ENCODE data around the gene GALP.
A peak's percentile ranks its signal among the peaks of the same experiment; 100 is the strongest.

GALP gene

GRCh38 chr19:56137405-56137804 lies 38.4 kb upstream of the GALP start:
- no peaks in the 10 kb centered on the region for H4K20me1 ChIP-seq (ENCODE audit: insufficient read depth, low read length)
- H3K4me2 ChIP-seq (ENCODE audit: low read length) = no peak overlapping the region
- no peaks in the 10 kb centered on the region for H3K9me3 ChIP-seq (ENCODE audit: insufficient read depth, low read length)
- TF ChIP-seq, protein P1, sequence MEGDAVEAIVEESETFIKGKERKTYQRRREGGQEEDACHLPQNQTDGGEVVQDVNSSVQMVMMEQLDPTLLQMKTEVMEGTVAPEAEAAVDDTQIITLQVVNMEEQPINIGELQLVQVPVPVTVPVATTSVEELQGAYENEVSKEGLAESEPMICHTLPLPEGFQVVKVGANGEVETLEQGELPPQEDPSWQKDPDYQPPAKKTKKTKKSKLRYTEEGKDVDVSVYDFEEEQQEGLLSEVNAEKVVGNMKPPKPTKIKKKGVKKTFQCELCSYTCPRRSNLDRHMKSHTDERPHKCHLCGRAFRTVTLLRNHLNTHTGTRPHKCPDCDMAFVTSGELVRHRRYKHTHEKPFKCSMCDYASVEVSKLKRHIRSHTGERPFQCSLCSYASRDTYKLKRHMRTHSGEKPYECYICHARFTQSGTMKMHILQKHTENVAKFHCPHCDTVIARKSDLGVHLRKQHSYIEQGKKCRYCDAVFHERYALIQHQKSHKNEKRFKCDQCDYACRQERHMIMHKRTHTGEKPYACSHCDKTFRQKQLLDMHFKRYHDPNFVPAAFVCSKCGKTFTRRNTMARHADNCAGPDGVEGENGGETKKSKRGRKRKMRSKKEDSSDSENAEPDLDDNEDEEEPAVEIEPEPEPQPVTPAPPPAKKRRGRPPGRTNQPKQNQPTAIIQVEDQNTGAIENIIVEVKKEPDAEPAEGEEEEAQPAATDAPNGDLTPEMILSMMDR (IDR thresholded peaks at IDR 0.05; ENCODE audit: low read depth, low read length) = no peak
- TF ChIP-seq EZH2phosphoT487 (IDR thresholded peaks at IDR 0.05; ENCODE audit: low read depth) = no peak
- H2AFZ ChIP-seq (ENCODE audit: low read depth, low read length) = no peak overlapping the region
- no peak overlapping the region for H3K4me3 ChIP-seq (ENCODE audit: low read length)
- H3K4me1 ChIP-seq (ENCODE audit: low read length) = peaks cover 28% of the 10 kb centered on the region
- no peak overlapping the region for H3K27ac ChIP-seq (ENCODE audit: low read length)
- peaks cover 16% of the 10 kb centered on the region for H3K79me2 ChIP-seq (ENCODE audit: low read length)
- no peaks in the 10 kb centered on the region for H3K27me3 ChIP-seq (ENCODE audit: low read depth, low read length)
- peaks cover under 1% of the 10 kb centered on the region for H3K36me3 ChIP-seq (replicated peaks; ENCODE audit: low read depth, low read length)
- no peak overlapping the region for H3K9ac ChIP-seq (ENCODE audit: low read length)

- Histone ChIP-seq H3K9me3 (ENCODE audit: insufficient read depth, low read length) (no peaks in the 10 kb centered on the region), H3K27ac (ENCODE audit: low read length) (no peak overlapping the region), H2AFZ (ENCODE audit: low read depth, low read length) (no peak overlapping the region), H3K4me2 (ENCODE audit: low read length) (no peak overlapping the region), H3K4me3 (ENCODE audit: low read length) (no peak overlapping the region), H3K79me2 (ENCODE audit: low read length) (peaks cover 22% of the 10 kb centered on the region), H3K27me3 (ENCODE audit: low read depth, low read length) (no peaks in the 10 kb centered on the region), H3K4me1 (ENCODE audit: low read length) (peaks cover 31% of the 10 kb centered on the region), H4K20me1 (ENCODE audit: insufficient read depth, low read length) (no peaks in the 10 kb centered on the region), H3K36me3 (replicated peaks; ENCODE audit: low read depth, low read length) (peaks cover 7% of the 10 kb centered on the region), H3K9ac (ENCODE audit: low read length) (no peak overlapping the region)
- TF ChIP-seq, protein P1 (IDR thresholded peaks at IDR 0.05; ENCODE audit: low read depth, low read length) = no peak
- TF ChIP-seq EZH2phosphoT487 (IDR thresholded peaks at IDR 0.05; ENCODE audit: low read depth) = no peak
Measured at GRCh38 chr19:56138069-56138468, 37.7 kb upstream of the GALP start.

DNA sequence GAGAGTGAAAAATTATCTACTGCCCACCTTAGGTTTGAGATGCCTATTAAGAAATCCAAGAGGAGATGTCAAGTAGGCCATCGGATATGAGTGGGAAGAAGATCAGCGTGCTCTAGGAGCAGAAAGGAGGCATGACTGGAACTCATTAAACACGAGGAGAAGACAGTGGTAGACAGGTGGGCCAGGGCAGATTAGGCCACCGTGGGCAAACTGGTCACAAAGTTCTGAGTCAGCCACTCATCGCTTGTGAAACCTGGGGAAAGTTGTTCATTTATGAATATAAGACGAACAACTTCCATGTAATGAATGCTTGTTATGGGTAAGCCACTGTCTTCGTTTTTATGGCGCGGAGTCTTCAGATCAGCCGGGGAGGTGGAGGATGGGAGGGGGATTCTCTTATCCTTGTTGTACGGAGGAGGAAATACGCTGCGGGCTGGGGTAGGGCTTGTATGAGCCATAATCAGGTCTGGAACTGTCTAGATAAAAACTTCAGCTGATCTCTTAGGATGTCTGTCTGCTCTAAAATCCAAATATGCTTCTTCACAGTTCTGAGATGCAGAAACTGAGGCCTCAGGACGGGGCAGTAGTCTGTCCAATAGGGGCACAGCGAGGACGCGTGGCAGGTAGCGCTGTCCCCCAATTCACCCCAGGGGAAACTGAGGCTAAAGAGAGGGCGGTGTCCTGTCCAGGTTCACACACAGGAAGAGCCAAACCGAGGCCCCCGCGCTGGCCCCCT lies 35.8 kb upstream of the GALP start:
- Histone ChIP-seq H3K9me3 (ENCODE audit: insufficient read depth, low read length) (no peaks in the 10 kb centered on the region), H3K4me1 (ENCODE audit: low read length) (peaks cover 18% of the 10 kb centered on the region), H2AFZ (ENCODE audit: low read depth, low read length) (peak overlapping the region; percentile 66; the same call in 1 of the 2 replicates), H3K36me3 (replicated peaks; ENCODE audit: low read depth, low read length) (peaks cover 8% of the 10 kb centered on the region), H3K27me3 (ENCODE audit: low read depth, low read length) (no peaks in the 10 kb centered on the region), H4K20me1 (ENCODE audit: insufficient read depth, low read length) (no peaks in the 10 kb centered on the region), H3K4me2 (ENCODE audit: low read length) (peak overlapping the region; percentile 84), H3K9ac (ENCODE audit: low read length) (peak overlapping the region; percentile 75), H3K27ac (ENCODE audit: low read length) (peak overlapping the region; percentile 78), H3K4me3 (ENCODE audit: low read length) (peak overlapping the region; percentile 90), H3K79me2 (ENCODE audit: low read length) (peaks cover 42% of the 10 kb centered on the region)
- TF ChIP-seq, protein P1 (IDR thresholded peaks at IDR 0.05; ENCODE audit: low read depth, low read length) = no peak
- TF ChIP-seq EZH2phosphoT487 (IDR thresholded peaks at IDR 0.05; ENCODE audit: low read depth) = no peak

- H3K79me2 ChIP-seq (ENCODE audit: low read length) = peaks cover 49% of the 10 kb centered on the region
- peak within 1 kb of the TSS; percentile 75 for H3K9ac ChIP-seq (ENCODE audit: low read length)
- TF ChIP-seq EZH2phosphoT487 (IDR thresholded peaks at IDR 0.05; ENCODE audit: low read depth) = no peak
- TF ChIP-seq, protein P1 (IDR thresholded peaks at IDR 0.05; ENCODE audit: low read depth, low read length) = no peak
- peak within 1 kb of the TSS; percentile 84 for H3K4me2 ChIP-seq (ENCODE audit: low read length)
- H3K4me1 ChIP-seq (ENCODE audit: low read length) = peaks cover 18% of the 10 kb centered on the region
- H3K36me3 ChIP-seq (replicated peaks; ENCODE audit: low read depth, low read length) = peaks cover 8% of the 10 kb centered on the region
- peak within 1 kb of the TSS; percentile 66; the same call in 1 of the 2 replicates for H2AFZ ChIP-seq (ENCODE audit: low read depth, low read length)
- H3K4me3 ChIP-seq (ENCODE audit: low read length) = peak within 1 kb of the TSS; percentile 90
- no peaks in the 10 kb centered on the region for H3K27me3 ChIP-seq (ENCODE audit: low read depth, low read length)
- peak within 1 kb of the TSS; percentile 78 for H3K27ac ChIP-seq (ENCODE audit: low read length)
- no peaks in the 10 kb centered on the region for H4K20me1 ChIP-seq (ENCODE audit: insufficient read depth, low read length)
- H3K9me3 ChIP-seq (ENCODE audit: insufficient read depth, low read length) = no peaks in the 10 kb centered on the region
Measured at GRCh38 chr19:56140583-56141416, 35.0 kb upstream of the GALP start, which contains the start of gene ZNF444. ZNF444 (plus strand) TSS chr19:56141287; CDS start chr19:56146912, 5,625 bp downstream.
